ENCODE data around the gene SLIT1. TPM values are rescaled to one million over a fixed set of nuclear protein-coding genes. Genes with fewer than 3 reads are reported as not detected.

SLIT1 gene
- total and polyA plus RNA-seq, 2 of the 8 experiments (the other 6 are each of a cell fraction or from before 2014, with no cell fraction given) = 0.70 to 0.88 TPM

GRCh38 chr10:97106207-97106606 lies 79.6 kb downstream of the SLIT1 start:
- Histone ChIP-seq H3K79me2 (ENCODE audit: control insufficient read depth in 1 of 2, insufficient read depth in 2 of 2, low read length in 2 of 2) (no peaks in the 10 kb centered on the region), H3K56ac (replicated peaks; ENCODE audit: insufficient read length, low read depth, low read length) (no peak overlapping the region)
- FAIRE-seq = no peak
- TF ChIP-seq TCF12 (IDR thresholded peaks at IDR 0.05; ENCODE audit: low read depth, low read length) (no peak), RBBP5 (IDR thresholded peaks at IDR 0.05; ENCODE audit: borderline replicate concordance, low read depth, low read length) (no peak), BCL11A (IDR thresholded peaks at IDR 0.05; ENCODE audit: low read depth in 2 of 2, low read length in 2 of 2) (no peak), ATF2 (IDR thresholded peaks at IDR 0.05; ENCODE audit: low read length) (no peak), RAD21 (IDR thresholded peaks at IDR 0.05 in 1 of 2, conservative IDR thresholded peaks at IDR 0.05 in 1 of 2; ENCODE audit: low read depth in 2 of 2, low read length in 2 of 2) (no peak), SP4 (IDR thresholded peaks at IDR 0.05; ENCODE audit: low read length) (no peak), BACH1 (IDR thresholded peaks at IDR 0.05; ENCODE audit: low read length) (no peak), SRF (IDR thresholded peaks at IDR 0.05; ENCODE audit: low read depth, low read length) (no peak), HDAC6 (IDR thresholded peaks at IDR 0.05; ENCODE audit: low read depth, low read length) (no peak), JUN (IDR thresholded peaks at IDR 0.05; ENCODE audit: low read depth, low read length) (no peak), RXRA (IDR thresholded peaks at IDR 0.05; ENCODE audit: insufficient read depth, low read depth, low read length) (no peak), CBX8 (IDR thresholded peaks at IDR 0.05; ENCODE audit: borderline replicate concordance, low read depth, low read length) (no peak), SP2 (IDR thresholded peaks at IDR 0.05; ENCODE audit: low read length) (no peak)

More at GRCh38 chr10:97106207-97106606, 79.6 kb downstream of the SLIT1 start:
- no peak overlapping the region for H3K4me3 ChIP-seq (ENCODE audit: extremely low read depth in 1 of 4, insufficient read depth in 2 of 4, low read depth in 3 of 4, low read length in 4 of 4)
- H3K9me3 ChIP-seq (ENCODE audit: insufficient read depth in 2 of 2, low read depth in 1 of 2, low read length in 1 of 2) = no peaks in the 10 kb centered on the region
- DNase-seq (ENCODE audit: low read depth in 1 of 2, low spot score in 2 of 2) = no peak
- no peak overlapping the region for H2AFZ ChIP-seq (ENCODE audit: low read length)
- H2BK20ac ChIP-seq (ENCODE audit: low read length) = no peak overlapping the region
- no peak overlapping the region for H3K18ac ChIP-seq (ENCODE audit: extremely low read depth, low read length)
- no peak overlapping the region for H2BK120ac ChIP-seq (replicated peaks; ENCODE audit: low read depth, low read length)
- no peaks in the 10 kb centered on the region for H4K20me1 ChIP-seq (replicated peaks in 1 of 2; ENCODE audit: control insufficient read depth in 1 of 2, insufficient read depth in 2 of 2, low read length in 2 of 2)
- H3K23ac ChIP-seq (ENCODE audit: insufficient read length) = no peak overlapping the region
- H3K27ac ChIP-seq (ENCODE audit: low read depth, low read length) = no peak overlapping the region
- no peaks in the 10 kb centered on the region; a peak in 1 of 7 replicates for H3K27me3 ChIP-seq (replicated peaks in 1 of 4; ENCODE audit: control insufficient read depth in 3 of 4, extremely low read depth in 1 of 4, insufficient read depth in 3 of 4, low read length in 3 of 4)
- POLR2A ChIA-PET (ENCODE audit: partially characterized antibody) = interaction anchor here (0.6 kb wide), 1 partner anchor 40 kb away, joined by 3 read pairs; no protein-coding TSS in a partner anchor
- H3K4ac ChIP-seq (replicated peaks; ENCODE audit: insufficient read length, low read depth, low read length) = no peak overlapping the region
- no peak overlapping the region for H2BK15ac ChIP-seq (ENCODE audit: low read length)
- no peak overlapping the region for H2AK5ac ChIP-seq (ENCODE audit: low read depth, low read length)
- CTCF ChIA-PET (ENCODE audit: partially characterized antibody) = interaction anchor here (0.7 to 43.6 kb wide), 7 partner anchors 9 to 46 kb away, joined by 3 to 759 read pairs (median 4); no protein-coding TSS in a partner anchor
- no peak overlapping the region for H4K8ac ChIP-seq (ENCODE audit: extremely low read depth, insufficient read depth, low read length)
- H3K9ac ChIP-seq (replicated peaks in 1 of 4; ENCODE audit: extremely low read depth in 1 of 4, low read depth in 3 of 4, low read length in 3 of 4) = no peak overlapping the region
- H3K36me3 ChIP-seq (ENCODE audit: control insufficient read depth in 2 of 4, insufficient read depth in 4 of 4, low read length in 3 of 4) = no peaks in the 10 kb centered on the region
- H3K79me1 ChIP-seq (ENCODE audit: low read depth, low read length) = no peaks in the 10 kb centered on the region
- H3K14ac ChIP-seq (ENCODE audit: insufficient read length) = no peak overlapping the region
- H2BK5ac ChIP-seq (ENCODE audit: low read depth, low read length) = no peak overlapping the region
- 83% methylated on average over 6 of the region's 6 CpGs; no CpG with 5 or more reads in 1 of the 2 experiments for WGBS, 2 experiments (ENCODE audit: extremely low coverage in 1 of 2, insufficient coverage in 1 of 2, insufficient read length in 1 of 2, insufficient replicate concordance in 2 of 2, low coverage in 1 of 2, low lambda C conversion rate in 2 of 2, missing lambda C conversion rate in 1 of 2)
- no peak overlapping the region for H2BK12ac ChIP-seq (ENCODE audit: low read depth, low read length)
- H3K4me2 ChIP-seq (ENCODE audit: insufficient read depth in 1 of 2, low read depth in 2 of 2, low read length in 2 of 2) = no peak overlapping the region
- H4K5ac ChIP-seq (ENCODE audit: insufficient read length, low read depth, low read length) = no peak overlapping the region
- H3K23me2 ChIP-seq (ENCODE audit: low read depth, low read length) = no peaks in the 10 kb centered on the region
- peaks cover 0 to 10% (median 6%) of the 10 kb centered on the region in 4 experiments; a peak in 6 of 7 replicates for H3K4me1 ChIP-seq (replicated peaks in 1 of 4; ENCODE audit: control insufficient read depth in 3 of 4, insufficient read depth in 4 of 4, low read length in 3 of 4)
- no peak overlapping the region for H4K91ac ChIP-seq (replicated peaks; ENCODE audit: insufficient read length, low read length)

Measured in H1 (cell line).